Brain pericyte (primary cell): ENCODE measurements around the gene OR4E2.
"Not testable (repeated sequence)": the region's sequence is repeated elsewhere in the genome, so short reads cannot be mapped to it uniquely, and the experiment has no call there.

Source experiments
- DNase-seq: peaks from one replicate; pipeline ENCODE4 v3.0.0-alpha.2; 2012; ENCODE audit warnings: low read depth, low spot score

Gene OR4E2

GRCh38 chr14:21694425-21694824 lies 40.8 kb downstream of the OR4E2 start:
- no peak for DNase-seq

- DNase-seq = not testable (repeated sequence)
These were observed 44.0 kb downstream of the OR4E2 start for GRCh38 chr14:21697662-21698061.

DNA sequence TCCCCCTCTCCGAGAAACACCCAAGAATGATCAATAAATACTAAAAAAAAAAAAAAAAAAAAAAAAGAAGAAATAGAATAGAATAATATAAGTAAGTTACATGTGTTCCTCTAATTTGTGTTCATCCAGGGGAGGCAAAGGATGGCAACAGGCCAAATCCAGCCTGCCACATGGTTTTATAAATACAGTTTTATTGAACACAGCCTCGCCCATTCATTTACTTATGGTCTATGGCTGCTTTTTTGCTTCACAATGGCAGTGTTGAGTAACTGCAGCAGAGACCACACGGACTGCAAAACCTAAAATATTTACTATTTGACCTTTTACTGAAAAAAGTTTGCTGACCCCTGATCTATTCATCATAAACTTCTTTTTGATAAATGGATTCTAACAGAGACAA lies 44.9 kb downstream of the OR4E2 start:
- not testable (repeated sequence) for DNase-seq

DNA sequence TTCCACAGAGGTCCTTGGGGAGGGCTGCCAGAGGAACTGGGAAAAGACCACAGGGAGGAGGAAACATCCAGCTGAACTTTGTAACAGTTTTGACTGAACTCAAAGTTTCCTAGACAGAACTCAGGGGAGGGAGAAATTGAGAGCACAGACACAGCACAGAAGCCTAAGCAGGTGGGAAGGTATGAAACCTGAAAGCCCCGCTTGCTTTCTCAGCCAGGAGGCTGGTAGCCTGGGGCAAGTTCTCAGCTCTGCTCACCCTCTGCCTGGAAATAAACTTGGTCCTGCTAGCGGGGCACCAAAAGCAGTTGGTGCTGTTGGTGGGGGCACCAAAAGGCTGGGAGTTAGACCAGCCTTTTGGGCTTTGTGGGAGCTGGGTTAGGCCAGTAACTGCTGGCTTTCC lies 45.9 kb downstream of the OR4E2 start:
- DNase-seq = no peak

- DNase-seq = no peak
These were observed 48.7 kb downstream of the OR4E2 start for GRCh38 chr14:21702316-21702715.

GRCh38 chr14:21703357-21704326 lies 50.0 kb downstream of the OR4E2 start:
- no peak for DNase-seq

- no peak for DNase-seq
These were observed 50.7 kb downstream of the OR4E2 start for GRCh38 chr14:21704338-21704737.

- no peak for DNase-seq
These were observed 57.8 kb downstream of the OR4E2 start for GRCh38 chr14:21711360-21711961.

DNA sequence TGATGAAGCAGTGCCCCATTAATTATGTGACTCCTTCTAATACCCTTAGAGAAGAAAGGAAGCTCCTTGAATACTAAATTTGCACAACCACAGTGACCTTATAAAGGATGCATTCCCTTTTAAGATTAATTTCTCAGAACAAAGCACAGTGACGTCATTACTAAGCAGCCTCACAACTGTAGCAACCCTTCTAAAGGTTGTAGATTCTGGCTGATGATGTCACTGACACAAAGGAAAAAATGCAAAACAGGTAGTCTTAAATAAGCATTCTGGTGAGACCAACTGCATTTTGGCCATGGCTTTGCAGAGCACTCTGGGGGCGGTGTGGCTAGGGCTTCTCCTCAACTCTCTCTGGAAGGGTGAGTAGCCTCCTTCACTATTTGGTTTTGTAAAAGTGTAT lies 58.4 kb downstream of the OR4E2 start:
- DNase-seq = no peak

- DNase-seq = no peak
These were observed 60.8 kb downstream of the OR4E2 start for GRCh38 chr14:21714318-21714929.
